ENCODE results near the gene ODAPH.
A peak's percentile ranks its signal among the peaks of the same experiment; 100 is the strongest.

Gene ODAPH

GRCh38 chr4:75544870-75545269, 11.0 kb upstream of the ODAPH start:
- no peak for DNase-seq (ENCODE audit: low read depth)

GRCh38 chr4:75545526-75545925, 10.3 kb upstream of the ODAPH start:
- no peak for DNase-seq (ENCODE audit: low read depth)

GRCh38 chr4:75547647-75548387, 8.0 kb upstream of the ODAPH start:
- DNase-seq (ENCODE audit: low read depth), result peak; percentile 4

GRCh38 chr4:75549019-75549418, 6.8 kb upstream of the ODAPH start:
- no peak for DNase-seq (ENCODE audit: low read depth)

GRCh38 chr4:75552452-75552851, 3.4 kb upstream of the ODAPH start:
- DNase-seq (ENCODE audit: low read depth), result no peak

- DNase-seq (ENCODE audit: low read depth), result no peak
Observed at GRCh38 chr4:75557696-75558095, 1.8 kb downstream of the ODAPH start.

- no peak for DNase-seq (ENCODE audit: low read depth)
Observed at GRCh38 chr4:75561789-75562188, 5.9 kb downstream of the ODAPH start.

GRCh38 chr4:75564023-75564422, 8.2 kb downstream of the ODAPH start:
- DNase-seq (ENCODE audit: low read depth), result no peak

GRCh38 chr4:75565481-75565880, 9.6 kb downstream of the ODAPH start:
- no peak for DNase-seq (ENCODE audit: low read depth)

- DNase-seq (ENCODE audit: low read depth), result no peak
Observed at GRCh38 chr4:75566911-75567310, 11.0 kb downstream of the ODAPH start.

- DNase-seq (ENCODE audit: low read depth), result no peak
Observed at GRCh38 chr4:75567725-75568124, 11.9 kb downstream of the ODAPH start.

GRCh38 chr4:75584067-75584466, 28.2 kb downstream of the ODAPH start:
- no peak for DNase-seq (ENCODE audit: low read depth)

GRCh38 chr4:75593393-75593792, 37.5 kb downstream of the ODAPH start:
- DNase-seq (ENCODE audit: low read depth), result no peak

- DNase-seq (ENCODE audit: low read depth), result no peak
Observed at GRCh38 chr4:75596061-75596460, 40.2 kb downstream of the ODAPH start.

GRCh38 chr4:75598390-75598789, 42.5 kb downstream of the ODAPH start:
- DNase-seq (ENCODE audit: low read depth), result peak; percentile 5

- DNase-seq (ENCODE audit: low read depth), result no peak
Observed at GRCh38 chr4:75599647-75600046, 43.8 kb downstream of the ODAPH start.

- no peak for DNase-seq (ENCODE audit: low read depth)
Observed at GRCh38 chr4:75605928-75606327, 50.1 kb downstream of the ODAPH start.

GRCh38 chr4:75612306-75612705, 56.4 kb downstream of the ODAPH start:
- DNase-seq (ENCODE audit: low read depth), result no peak

Measured in fibroblast of gingiva (primary cell).